HEK293 (cell line): ENCODE measurements around the gene LHFPL2.

Experiments used
- CTCF ChIA-PET: fragments of 350-600 bp; formaldehyde crosslinking; extraction: SDS; loops from one replicate; lab custom pipeline; 2021; ENCODE audit warnings: antibody characterized with exemption; lab: Yijun Ruan, JAX
- POLR2A ChIA-PET: fragments of 300-600 bp; formaldehyde crosslinking; extraction: SDS; loops from one replicate; lab custom pipeline; 2020; ENCODE audit warnings: antibody characterized with exemption, inconsistent platforms; lab: Yijun Ruan, JAX
- H3K27ac ChIP-seq: fragments of 200-500 bp; sonication (Bioruptor generic); 2 replicates; pipeline ENCODE4 v1.5.1; 2014; ENCODE audit warnings: low read depth, low read length, control low read depth, inconsistent platforms; ENCODE audit errors: extremely low read depth
- H3K36me3 ChIP-seq, 2 experiments: fragments of 200-500 bp in 1 of 2; sonication (Bioruptor generic) in 1 of 2; 1 replicate in 1 of 2; 2 replicates in 1 of 2; pipeline ENCODE4 v1.5.1; 2014 to 2017; ENCODE audit warnings: inconsistent platforms in 2 of 2, low read length in 2 of 2; ENCODE audit not compliant: control insufficient read depth in 2 of 2, insufficient read depth in 1 of 2
- H3K4me1 ChIP-seq: fragments of 200-500 bp; sonication (Bioruptor generic); 2 replicates; pipeline ENCODE4 v1.5.1; 2014; ENCODE audit warnings: mild to moderate bottlenecking, low read length, inconsistent platforms; ENCODE audit not compliant: control insufficient read depth, insufficient read depth
- H3K4me3 ChIP-seq: 2 replicates; pipeline ENCODE4 v1.5.1; 2011; ENCODE audit warnings: low read depth, mild to moderate bottlenecking, control low read depth, low read length, moderate library complexity
- H3K9me3 ChIP-seq: fragments of 200-500 bp; sonication (Bioruptor generic); 2 replicates; pipeline ENCODE4 v1.5.1; 2014; ENCODE audit warnings: low read depth, low read length, inconsistent platforms; ENCODE audit not compliant: control insufficient read depth, insufficient read depth
- GLIS2 ChIP-seq: fragments of 450-650 bp; formaldehyde crosslinking; IDR thresholded peaks from 2 replicates; pipeline ENCODE4 v1.5.1; 2016; ENCODE audit warnings: missing biosample characterization, missing genetic modification characterization
- KLF9 ChIP-seq: fragments of 450-650 bp; formaldehyde crosslinking; IDR thresholded peaks from 2 replicates; pipeline ENCODE4 v1.5.1; 2016; ENCODE audit warnings: missing biosample characterization, missing genetic modification characterization, low read depth
- OVOL3 ChIP-seq: fragments of 450-650 bp; formaldehyde crosslinking; IDR thresholded peaks from 2 replicates; pipeline ENCODE4 v1.5.1; 2016; ENCODE audit warnings: missing biosample characterization, missing genetic modification characterization
- TCF7L2 ChIP-seq: IDR thresholded peaks from 2 replicates; pipeline ENCODE4 v1.6.1; 2011; ENCODE audit warnings: low read depth, mild to moderate bottlenecking, inconsistent platforms, low read length, moderate library complexity, borderline replicate concordance
- YY2 ChIP-seq: fragments of 450-650 bp; formaldehyde crosslinking; IDR thresholded peaks from 2 replicates; pipeline ENCODE4 v1.5.1; 2016; ENCODE audit warnings: missing biosample characterization, missing genetic modification characterization
- ZFP69B ChIP-seq: fragments of 450-650 bp; formaldehyde crosslinking; IDR thresholded peaks from 2 replicates; pipeline ENCODE4 v1.5.1; 2016; ENCODE audit warnings: missing biosample characterization, missing genetic modification characterization
- ZNF132 ChIP-seq: fragments of 450-650 bp; formaldehyde crosslinking; IDR thresholded peaks from 2 replicates; pipeline ENCODE4 v1.5.1; 2017; ENCODE audit warnings: missing biosample characterization, missing genetic modification characterization, borderline replicate concordance
- ZNF169 ChIP-seq: fragments of 450-650 bp; formaldehyde crosslinking; IDR thresholded peaks from 2 replicates; pipeline ENCODE4 v1.5.1; 2016; ENCODE audit warnings: missing biosample characterization, missing genetic modification characterization
- ZNF2 ChIP-seq: fragments of 450-650 bp; formaldehyde crosslinking; IDR thresholded peaks from 2 replicates; pipeline ENCODE4 v1.5.1; 2016; ENCODE audit warnings: missing biosample characterization, missing genetic modification characterization
- ZNF223 ChIP-seq: fragments of 450-650 bp; formaldehyde crosslinking; IDR thresholded peaks from 2 replicates; pipeline ENCODE4 v1.5.1; 2016; ENCODE audit warnings: missing biosample characterization, missing genetic modification characterization
- ZNF292 ChIP-seq: fragments of 450-650 bp; formaldehyde crosslinking; IDR thresholded peaks from 2 replicates; pipeline ENCODE4 v1.5.1; 2016; ENCODE audit warnings: low read depth, missing biosample characterization, missing genetic modification characterization, borderline replicate concordance
- ZNF324 ChIP-seq: fragments of 450-650 bp; formaldehyde crosslinking; IDR thresholded peaks from 2 replicates; pipeline ENCODE4 v1.5.1; 2016; ENCODE audit warnings: missing biosample characterization, missing genetic modification characterization
- ZNF350 ChIP-seq: fragments of 450-650 bp; formaldehyde crosslinking; IDR thresholded peaks from 2 replicates; pipeline ENCODE4 v1.5.0; 2017; ENCODE audit warnings: missing biosample characterization, mild to moderate bottlenecking, missing genetic modification characterization
- ZNF423 ChIP-seq: fragments of 450-650 bp; formaldehyde crosslinking; IDR thresholded peaks from 2 replicates; pipeline ENCODE4 v1.5.1; 2016; ENCODE audit warnings: missing biosample characterization, missing genetic modification characterization
- ZNF433 ChIP-seq: fragments of 450-650 bp; formaldehyde crosslinking; IDR thresholded peaks from 2 replicates; pipeline ENCODE4 v1.5.1; 2016; ENCODE audit warnings: missing biosample characterization, missing genetic modification characterization, low read depth
- ZNF529 ChIP-seq: fragments of 450-650 bp; formaldehyde crosslinking; IDR thresholded peaks from 2 replicates; pipeline ENCODE4 v1.5.1; 2017; ENCODE audit warnings: missing genetic modification characterization, missing biosample characterization; ENCODE audit not compliant: insufficient replicate concordance
- ZNF585B ChIP-seq: fragments of 450-650 bp; formaldehyde crosslinking; IDR thresholded peaks from 2 replicates; pipeline ENCODE4 v1.5.1; 2016; ENCODE audit warnings: missing biosample characterization, missing genetic modification characterization
- ZNF76 ChIP-seq: fragments of 450-650 bp; formaldehyde crosslinking; IDR thresholded peaks from 2 replicates; pipeline ENCODE4; 2016; ENCODE audit warnings: low read depth, missing biosample characterization, missing genetic modification characterization, borderline replicate concordance
- ZNF776 ChIP-seq: fragments of 450-650 bp; formaldehyde crosslinking; IDR thresholded peaks from 2 replicates; pipeline ENCODE4 v1.5.0; 2017; ENCODE audit warnings: missing biosample characterization, missing genetic modification characterization, borderline replicate concordance
- ZNF785 ChIP-seq: fragments of 450-650 bp; formaldehyde crosslinking; IDR thresholded peaks from 2 replicates; pipeline ENCODE4 v1.5.1; 2016; ENCODE audit warnings: missing biosample characterization, missing genetic modification characterization
- ZSCAN16 ChIP-seq: fragments of 450-650 bp; formaldehyde crosslinking; IDR thresholded peaks from 2 replicates; pipeline ENCODE4 v1.5.1; 2016; ENCODE audit warnings: missing biosample characterization, missing genetic modification characterization
- TF ChIP-seq, protein P1 (sequence below): fragments of 450-650 bp; formaldehyde crosslinking; IDR thresholded peaks from 2 replicates; pipeline ENCODE4 v1.5.1; 2016; ENCODE audit warnings: missing biosample characterization, missing genetic modification characterization, borderline replicate concordance
- TF ChIP-seq, protein P2 (sequence below): fragments of 450-650 bp; formaldehyde crosslinking; IDR thresholded peaks from 2 replicates; pipeline ENCODE4 v1.5.1; 2016; ENCODE audit warnings: missing biosample characterization, missing genetic modification characterization
- TF ChIP-seq, protein P3 (sequence below): fragments of 450-650 bp; formaldehyde crosslinking; IDR thresholded peaks from 2 replicates; pipeline ENCODE4 v1.5.1; 2016; ENCODE audit warnings: missing biosample characterization, missing genetic modification characterization
- TF ChIP-seq, protein P4 (sequence below): fragments of 450-650 bp; formaldehyde crosslinking; IDR thresholded peaks from 2 replicates; pipeline ENCODE4 v1.5.1; 2016; ENCODE audit warnings: missing biosample characterization, missing genetic modification characterization

The LHFPL2 gene

DNA sequence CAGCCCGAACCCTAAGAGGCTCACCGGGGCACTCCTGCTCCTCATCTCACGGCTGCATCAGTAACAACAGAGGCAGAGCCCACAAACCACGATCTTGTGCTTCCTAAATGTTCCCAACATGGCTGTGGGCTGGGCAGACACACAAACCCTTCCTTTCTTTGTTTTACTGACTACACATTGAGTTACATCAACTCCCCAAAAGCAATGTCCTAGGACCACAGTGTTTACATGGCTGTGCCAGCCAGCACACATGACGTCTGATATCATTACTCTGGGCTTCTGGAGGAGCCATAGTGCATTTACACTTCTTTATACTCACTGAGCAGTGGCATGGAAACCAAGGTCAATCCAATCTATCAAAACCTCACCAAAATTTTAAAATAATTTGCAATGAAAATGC, 101.4 kb downstream of the LHFPL2 start:
- H3K27ac ChIP-seq, result no peak overlapping the region
- no peak overlapping the region for H3K4me3 ChIP-seq
- CTCF ChIA-PET, result no interaction called here
- H3K36me3 ChIP-seq, result no peaks in the 10 kb centered on the region
- TF ChIP-seq ZNF169 (tag by site-specific recombination) (no peak), TCF7L2 (no peak), ZSCAN16 (no peak), ZNF223 (tag by site-specific recombination) (no peak), ZNF433 (tag by site-specific recombination) (no peak), ZNF132 (no peak), ZNF585B (no peak), YY2 (tag by site-specific recombination) (no peak), ZNF423 (tag by site-specific recombination) (no peak), ZNF785 (no peak), ZNF529 (tag by site-specific recombination) (no peak), ZFP69B (tag by site-specific recombination) (no peak), ZNF2 (tag by site-specific recombination) (no peak), ZNF350 (tag by site-specific recombination) (no peak), ZNF324 (tag by site-specific recombination) (no peak)
- TF ChIP-seq, protein P1, sequence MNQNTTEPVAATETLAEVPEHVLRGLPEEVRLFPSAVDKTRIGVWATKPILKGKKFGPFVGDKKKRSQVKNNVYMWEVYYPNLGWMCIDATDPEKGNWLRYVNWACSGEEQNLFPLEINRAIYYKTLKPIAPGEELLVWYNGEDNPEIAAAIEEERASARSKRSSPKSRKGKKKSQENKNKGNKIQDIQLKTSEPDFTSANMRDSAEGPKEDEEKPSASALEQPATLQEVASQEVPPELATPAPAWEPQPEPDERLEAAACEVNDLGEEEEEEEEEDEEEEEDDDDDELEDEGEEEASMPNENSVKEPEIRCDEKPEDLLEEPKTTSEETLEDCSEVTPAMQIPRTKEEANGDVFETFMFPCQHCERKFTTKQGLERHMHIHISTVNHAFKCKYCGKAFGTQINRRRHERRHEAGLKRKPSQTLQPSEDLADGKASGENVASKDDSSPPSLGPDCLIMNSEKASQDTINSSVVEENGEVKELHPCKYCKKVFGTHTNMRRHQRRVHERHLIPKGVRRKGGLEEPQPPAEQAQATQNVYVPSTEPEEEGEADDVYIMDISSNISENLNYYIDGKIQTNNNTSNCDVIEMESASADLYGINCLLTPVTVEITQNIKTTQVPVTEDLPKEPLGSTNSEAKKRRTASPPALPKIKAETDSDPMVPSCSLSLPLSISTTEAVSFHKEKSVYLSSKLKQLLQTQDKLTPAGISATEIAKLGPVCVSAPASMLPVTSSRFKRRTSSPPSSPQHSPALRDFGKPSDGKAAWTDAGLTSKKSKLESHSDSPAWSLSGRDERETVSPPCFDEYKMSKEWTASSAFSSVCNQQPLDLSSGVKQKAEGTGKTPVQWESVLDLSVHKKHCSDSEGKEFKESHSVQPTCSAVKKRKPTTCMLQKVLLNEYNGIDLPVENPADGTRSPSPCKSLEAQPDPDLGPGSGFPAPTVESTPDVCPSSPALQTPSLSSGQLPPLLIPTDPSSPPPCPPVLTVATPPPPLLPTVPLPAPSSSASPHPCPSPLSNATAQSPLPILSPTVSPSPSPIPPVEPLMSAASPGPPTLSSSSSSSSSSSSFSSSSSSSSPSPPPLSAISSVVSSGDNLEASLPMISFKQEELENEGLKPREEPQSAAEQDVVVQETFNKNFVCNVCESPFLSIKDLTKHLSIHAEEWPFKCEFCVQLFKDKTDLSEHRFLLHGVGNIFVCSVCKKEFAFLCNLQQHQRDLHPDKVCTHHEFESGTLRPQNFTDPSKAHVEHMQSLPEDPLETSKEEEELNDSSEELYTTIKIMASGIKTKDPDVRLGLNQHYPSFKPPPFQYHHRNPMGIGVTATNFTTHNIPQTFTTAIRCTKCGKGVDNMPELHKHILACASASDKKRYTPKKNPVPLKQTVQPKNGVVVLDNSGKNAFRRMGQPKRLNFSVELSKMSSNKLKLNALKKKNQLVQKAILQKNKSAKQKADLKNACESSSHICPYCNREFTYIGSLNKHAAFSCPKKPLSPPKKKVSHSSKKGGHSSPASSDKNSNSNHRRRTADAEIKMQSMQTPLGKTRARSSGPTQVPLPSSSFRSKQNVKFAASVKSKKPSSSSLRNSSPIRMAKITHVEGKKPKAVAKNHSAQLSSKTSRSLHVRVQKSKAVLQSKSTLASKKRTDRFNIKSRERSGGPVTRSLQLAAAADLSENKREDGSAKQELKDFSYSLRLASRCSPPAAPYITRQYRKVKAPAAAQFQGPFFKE (tag by site-specific recombination), result no peak
- TF ChIP-seq, protein P2, sequence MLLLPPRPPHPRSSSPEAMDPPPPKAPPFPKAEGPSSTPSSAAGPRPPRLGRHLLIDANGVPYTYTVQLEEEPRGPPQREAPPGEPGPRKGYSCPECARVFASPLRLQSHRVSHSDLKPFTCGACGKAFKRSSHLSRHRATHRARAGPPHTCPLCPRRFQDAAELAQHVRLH (tag by site-specific recombination), result no peak
- TF ChIP-seq, all 188 proteins: peak for 0
- Histone ChIP-seq H3K4me1 (no peaks in the 10 kb centered on the region), H3K9me3 (peaks cover 2% of the 10 kb centered on the region; the same call in 1 of the 2 replicates)
- POLR2A ChIA-PET, result no interaction called here

DNA sequence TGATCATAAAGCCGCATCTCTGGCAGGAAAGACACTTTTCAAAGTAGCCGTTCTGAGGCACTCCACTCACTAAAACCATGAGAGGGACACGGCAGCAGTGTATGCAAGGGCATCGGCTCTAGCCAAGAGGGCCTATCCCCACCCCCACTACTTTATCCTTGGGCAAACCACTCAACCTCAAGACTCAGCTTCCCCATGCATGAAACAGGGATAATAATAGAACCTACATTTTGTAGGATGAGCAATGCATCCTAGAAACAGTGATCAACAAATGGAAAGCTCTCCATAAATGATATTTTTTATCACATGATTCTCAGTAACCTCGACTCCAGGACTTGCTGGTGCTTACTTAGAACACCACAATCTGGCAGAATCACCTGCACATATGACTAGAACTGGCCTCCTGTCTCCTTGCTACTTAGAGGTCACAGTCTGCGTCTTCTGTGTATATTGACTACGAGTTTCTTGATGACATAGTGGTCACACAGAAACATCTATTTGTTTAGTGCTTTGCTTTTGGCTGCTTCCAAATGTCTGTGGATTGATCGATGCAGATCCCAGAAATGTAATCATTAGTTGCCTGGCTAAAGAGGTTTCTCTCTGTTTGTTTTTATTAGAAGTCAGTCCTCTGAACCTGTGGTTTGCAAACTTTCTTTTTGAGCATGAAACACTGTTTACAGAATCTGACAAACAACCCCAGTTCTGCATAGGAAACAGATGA, 102.1 kb downstream of the LHFPL2 start:
- peaks cover 2% of the 10 kb centered on the region; the same call in 1 of the 2 replicates for H3K9me3 ChIP-seq
- ChIA-PET POLR2A (no interaction called here), CTCF (interaction anchor here (0.5 to 0.8 kb wide), 2 partner anchors 91 to 355 kb away, joined by 3 read pairs; no protein-coding TSS in a partner anchor)
- no peak overlapping the region for H3K27ac ChIP-seq
- no peaks in the 10 kb centered on the region for H3K36me3 ChIP-seq
- H3K4me3 ChIP-seq, result no peak overlapping the region
- TF ChIP-seq ZNF776 (tag by site-specific recombination) (no peak), GLIS2 (tag by site-specific recombination) (no peak), KLF9 (tag by site-specific recombination) (no peak), ZNF292 (tag by site-specific recombination) (no peak), ZNF76 (no peak), OVOL3 (tag by site-specific recombination) (no peak)
- TF ChIP-seq, protein P3, sequence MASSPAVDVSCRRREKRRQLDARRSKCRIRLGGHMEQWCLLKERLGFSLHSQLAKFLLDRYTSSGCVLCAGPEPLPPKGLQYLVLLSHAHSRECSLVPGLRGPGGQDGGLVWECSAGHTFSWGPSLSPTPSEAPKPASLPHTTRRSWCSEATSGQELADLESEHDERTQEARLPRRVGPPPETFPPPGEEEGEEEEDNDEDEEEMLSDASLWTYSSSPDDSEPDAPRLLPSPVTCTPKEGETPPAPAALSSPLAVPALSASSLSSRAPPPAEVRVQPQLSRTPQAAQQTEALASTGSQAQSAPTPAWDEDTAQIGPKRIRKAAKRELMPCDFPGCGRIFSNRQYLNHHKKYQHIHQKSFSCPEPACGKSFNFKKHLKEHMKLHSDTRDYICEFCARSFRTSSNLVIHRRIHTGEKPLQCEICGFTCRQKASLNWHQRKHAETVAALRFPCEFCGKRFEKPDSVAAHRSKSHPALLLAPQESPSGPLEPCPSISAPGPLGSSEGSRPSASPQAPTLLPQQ (tag by site-specific recombination), result no peak
- TF ChIP-seq, protein P4, sequence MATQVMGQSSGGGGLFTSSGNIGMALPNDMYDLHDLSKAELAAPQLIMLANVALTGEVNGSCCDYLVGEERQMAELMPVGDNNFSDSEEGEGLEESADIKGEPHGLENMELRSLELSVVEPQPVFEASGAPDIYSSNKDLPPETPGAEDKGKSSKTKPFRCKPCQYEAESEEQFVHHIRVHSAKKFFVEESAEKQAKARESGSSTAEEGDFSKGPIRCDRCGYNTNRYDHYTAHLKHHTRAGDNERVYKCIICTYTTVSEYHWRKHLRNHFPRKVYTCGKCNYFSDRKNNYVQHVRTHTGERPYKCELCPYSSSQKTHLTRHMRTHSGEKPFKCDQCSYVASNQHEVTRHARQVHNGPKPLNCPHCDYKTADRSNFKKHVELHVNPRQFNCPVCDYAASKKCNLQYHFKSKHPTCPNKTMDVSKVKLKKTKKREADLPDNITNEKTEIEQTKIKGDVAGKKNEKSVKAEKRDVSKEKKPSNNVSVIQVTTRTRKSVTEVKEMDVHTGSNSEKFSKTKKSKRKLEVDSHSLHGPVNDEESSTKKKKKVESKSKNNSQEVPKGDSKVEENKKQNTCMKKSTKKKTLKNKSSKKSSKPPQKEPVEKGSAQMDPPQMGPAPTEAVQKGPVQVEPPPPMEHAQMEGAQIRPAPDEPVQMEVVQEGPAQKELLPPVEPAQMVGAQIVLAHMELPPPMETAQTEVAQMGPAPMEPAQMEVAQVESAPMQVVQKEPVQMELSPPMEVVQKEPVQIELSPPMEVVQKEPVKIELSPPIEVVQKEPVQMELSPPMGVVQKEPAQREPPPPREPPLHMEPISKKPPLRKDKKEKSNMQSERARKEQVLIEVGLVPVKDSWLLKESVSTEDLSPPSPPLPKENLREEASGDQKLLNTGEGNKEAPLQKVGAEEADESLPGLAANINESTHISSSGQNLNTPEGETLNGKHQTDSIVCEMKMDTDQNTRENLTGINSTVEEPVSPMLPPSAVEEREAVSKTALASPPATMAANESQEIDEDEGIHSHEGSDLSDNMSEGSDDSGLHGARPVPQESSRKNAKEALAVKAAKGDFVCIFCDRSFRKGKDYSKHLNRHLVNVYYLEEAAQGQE, result no peak
- H3K4me1 ChIP-seq, result no peaks in the 10 kb centered on the region
